ENCODE results near the gene P2RX5.

P2RX5 gene

GRCh38 chr17:3683054-3683511 is 12.9 kb downstream of the P2RX5 start:
- no peak for DNase-seq (ENCODE audit: low read depth, low spot score)
- H3K27ac ChIP-seq: no peak overlapping the region

- DNase-seq (ENCODE audit: low read depth, low spot score): no peak
- H3K27ac ChIP-seq: no peak overlapping the region
Measured at GRCh38 chr17:3682033-3682432, 13.9 kb downstream of the P2RX5 start.

GRCh38 chr17:3681565-3681964 is 14.4 kb downstream of the P2RX5 start:
- no peak for DNase-seq (ENCODE audit: low read depth, low spot score)
- H3K27ac ChIP-seq: no peak overlapping the region

GRCh38 chr17:3681057-3681456 is 14.9 kb downstream of the P2RX5 start:
- no peak for DNase-seq (ENCODE audit: low read depth, low spot score)
- no peak overlapping the region for H3K27ac ChIP-seq

- H3K27ac ChIP-seq: no peak overlapping the region
- no peak for DNase-seq (ENCODE audit: low read depth, low spot score)
Measured at GRCh38 chr17:3679531-3680126, 16.3 kb downstream of the P2RX5 start.

- no peak overlapping the region for H3K27ac ChIP-seq
- DNase-seq (ENCODE audit: low read depth, low spot score): no peak
Measured at GRCh38 chr17:3678821-3679530, 17.0 kb downstream of the P2RX5 start.

GRCh38 chr17:3678095-3678820 is 17.7 kb downstream of the P2RX5 start:
- H3K27ac ChIP-seq: no peak overlapping the region

GRCh38 chr17:3675886-3676285 is 20.1 kb downstream of the P2RX5 start:
- H3K27ac ChIP-seq: no peak overlapping the region
- no peak for DNase-seq (ENCODE audit: low read depth, low spot score)

More at GRCh38 chr17:3678095-3678820, 17.7 kb downstream of the P2RX5 start:
- no peak for DNase-seq (ENCODE audit: low read depth, low spot score)

- no peak overlapping the region for H3K27ac ChIP-seq
Measured at GRCh38 chr17:3672571-3672970, 23.4 kb downstream of the P2RX5 start.

GRCh38 chr17:3669548-3669947 is 26.4 kb downstream of the P2RX5 start:
- H3K27ac ChIP-seq: no peak overlapping the region
- no peak for DNase-seq (ENCODE audit: low read depth, low spot score)

More at GRCh38 chr17:3672571-3672970, 23.4 kb downstream of the P2RX5 start:
- no peak for DNase-seq (ENCODE audit: low read depth, low spot score)

GRCh38 chr17:3669085-3669347 is 26.9 kb downstream of the P2RX5 start:
- H3K27ac ChIP-seq: peak overlapping the region; percentile 97
- DNase-seq (ENCODE audit: low read depth, low spot score): no peak

- H3K27ac ChIP-seq: peak within 1 kb of the TSS; percentile 97
- peak; percentile 79 for DNase-seq (ENCODE audit: low read depth, low spot score)
Measured at GRCh38 chr17:3668279-3669084, 27.5 kb downstream of the P2RX5 start, which contains the start of the genes EMC6 and TAX1BP3. TSS of gene EMC6 (plus strand) at chr17:3668812. CDS start at chr17:3669147, 335 bp downstream. TSS of gene TAX1BP3 (minus strand) at chr17:3668578. CDS start at chr17:3668526, 52 bp downstream.

GRCh38 chr17:3667366-3668278 is 28.3 kb downstream of the P2RX5 start:
- DNase-seq (ENCODE audit: low read depth, low spot score): peak; percentile 56
- peak overlapping the region; percentile 97 for H3K27ac ChIP-seq

GRCh38 chr17:3666516-3666915 is 29.4 kb downstream of the P2RX5 start:
- DNase-seq (ENCODE audit: low read depth, low spot score): no peak
- peak overlapping the region; percentile 97 for H3K27ac ChIP-seq

GRCh38 chr17:3665834-3666233 is 30.1 kb downstream of the P2RX5 start:
- peak overlapping the region; percentile 97 for H3K27ac ChIP-seq
- DNase-seq (ENCODE audit: low read depth, low spot score): no peak

- no peak for DNase-seq (ENCODE audit: low read depth, low spot score)
- no peak overlapping the region for H3K27ac ChIP-seq
Measured at GRCh38 chr17:3663102-3664011, 32.6 kb downstream of the P2RX5 start.

- no peak for DNase-seq (ENCODE audit: low read depth, low spot score)
Measured at GRCh38 chr17:3660311-3660891, 35.6 kb downstream of the P2RX5 start.

GRCh38 chr17:3659541-3660111 is 36.3 kb downstream of the P2RX5 start:
- DNase-seq (ENCODE audit: low read depth, low spot score): no peak
- H3K27ac ChIP-seq: peak overlapping the region; percentile 13

More at GRCh38 chr17:3660311-3660891, 35.6 kb downstream of the P2RX5 start:
- H3K27ac ChIP-seq: peak overlapping the region; percentile 13

Measured in epithelial cell of prostate (primary cell).